OCI-LY7 (cell line): ENCODE results near the gene SLC22A14. TPM values are rescaled to one million over a fixed set of nuclear protein-coding genes. Genes with fewer than 3 reads are reported as not detected.

Experiments used
- BruUV-seq: library from RNA; stranded (reverse); fragments of 400-500 nt; replicated peaks from 2 replicates; lab custom pipeline; 2021; lab: Mats Ljungman, UMichigan
- CTCF ChIA-PET: fragments of 300-600 bp; sonication (Branson Sonifier 250); formaldehyde crosslinking; loops from one replicate; lab custom pipeline; 2022; ENCODE audit warnings: antibody characterized with exemption; ENCODE audit not compliant: unreplicated experiment; lab: Charles Lee
- POLR2A ChIA-PET: fragments of 300-600 bp; sonication (Branson Sonifier 250); formaldehyde crosslinking; loops from one replicate; lab custom pipeline; 2022; ENCODE audit warnings: antibody characterized with exemption; lab: Charles Lee
- DNase-seq: peaks from one replicate; pipeline ENCODE4 v3.0.0-alpha.2; 2015; ENCODE audit warnings: low spot score
- H2AFZ ChIP-seq: fragments of 200-600 bp; sonication (generic), shearing (Covaris generic); 2 replicates; pipeline ENCODE4 v1.6.1; 2014; ENCODE audit warnings: mild to moderate bottlenecking, antibody characterized with exemption, low read length, moderate library complexity
- H3K27ac ChIP-seq: fragments of 200-600 bp; sonication (generic); 2 replicates; pipeline ENCODE4 v1.5.1; 2014; ENCODE audit warnings: mixed run types, low read depth, mild to moderate bottlenecking, moderate library complexity, low read length, inconsistent platforms; ENCODE audit not compliant: poor library complexity, severe bottlenecking
- H3K36me3 ChIP-seq: fragments of 200-600 bp; sonication (generic); 2 replicates; pipeline ENCODE4 v1.6.1; 2014; ENCODE audit warnings: mild to moderate bottlenecking, antibody characterized with exemption, low read length, moderate library complexity, mixed read lengths; ENCODE audit not compliant: insufficient read depth
- H3K4me1 ChIP-seq: fragments of 200-600 bp; sonication (generic); 2 replicates; pipeline ENCODE4 v1.5.1; 2014; ENCODE audit warnings: mild to moderate bottlenecking, low read length; ENCODE audit not compliant: insufficient read depth, poor library complexity, severe bottlenecking
- H3K4me2 ChIP-seq: fragments of 200-600 bp; sonication (generic); 2 replicates; pipeline ENCODE4 v1.6.1; 2014; ENCODE audit warnings: mild to moderate bottlenecking, low read length
- H3K4me3 ChIP-seq: fragments of 200-600 bp; sonication (generic); 2 replicates; pipeline ENCODE4 v1.5.1; 2014; ENCODE audit warnings: mild to moderate bottlenecking, low read depth, low read length; ENCODE audit not compliant: poor library complexity, severe bottlenecking
- H3K79me2 ChIP-seq: fragments of 200-600 bp; sonication (generic); 2 replicates; pipeline ENCODE4 v1.6.1; 2016; ENCODE audit warnings: low read depth, mild to moderate bottlenecking, low read length, moderate library complexity, mixed read lengths; ENCODE audit not compliant: insufficient read depth
- H3K9me2 ChIP-seq: fragments of 200-600 bp; sonication (generic); 2 replicates; pipeline ENCODE4 v1.6.1; 2016; ENCODE audit warnings: mild to moderate bottlenecking, low read length, mixed read lengths; ENCODE audit not compliant: insufficient read depth
- H3K9me3 ChIP-seq: fragments of 200-600 bp; sonication (generic); 2 replicates; pipeline ENCODE4 v1.6.1; 2014; ENCODE audit warnings: mild to moderate bottlenecking, mixed run types, low read length, mixed read lengths
- H4K20me1 ChIP-seq: fragments of 200-600 bp; sonication (generic); 2 replicates; pipeline ENCODE4 v1.6.1; 2014; ENCODE audit warnings: mild to moderate bottlenecking, antibody characterized with exemption, low read length, moderate library complexity, mixed read lengths; ENCODE audit not compliant: insufficient read depth
- CTCF ChIP-seq: fragments of 200-600 bp; sonication (generic); conservative IDR thresholded peaks from 2 replicates; pipeline ENCODE4 v1.5.1; 2014; ENCODE audit warnings: mild to moderate bottlenecking, antibody characterized with exemption, low read length, moderate library complexity, mixed read lengths
- EZH2phosphoT487 ChIP-seq: fragments of 200-600 bp; sonication (generic); IDR thresholded peaks from 2 replicates; pipeline ENCODE4 v1.6.1; 2018; ENCODE audit warnings: low read depth, borderline replicate concordance, mild to moderate bottlenecking, mixed run types, antibody characterized with exemption, low read length, moderate library complexity, mixed read lengths
- intact Hi-C: fragments of 100-400 bp; cut with micrococcal nuclease; formaldehyde crosslinking; loops from one replicate; pipeline ENCODE4 v1.10.0; 2022; ENCODE audit not compliant: unreplicated experiment
- total RNA-seq, 2 experiments: library from RNA; depleted of rRNA in 1 of 2; stranded (reverse); fragments of >200 nt in 1 of 2; shearing (Covaris generic) in 1 of 2; gene quantifications; 2 replicates each; pipeline ENCODE4 v1.2.3, GENCODE V29; 2014 to 2022

Gene SLC22A14
- total RNA-seq, 2 experiments from 2014 or later = not detected

- Histone ChIP-seq H3K9me2 (no peaks in the 10 kb centered on the region), H3K4me1 (no peaks in the 10 kb centered on the region), H3K79me2 (no peaks in the 10 kb centered on the region), H3K9me3 (no peaks in the 10 kb centered on the region), H4K20me1 (no peaks in the 10 kb centered on the region), H3K4me2 (no peak overlapping the region), H3K36me3 (peaks cover 58% of the 10 kb centered on the region), H3K4me3 (no peak overlapping the region), H3K27ac (no peak overlapping the region), H2AFZ (no peak overlapping the region)
- ChIA-PET CTCF (no interaction called here), POLR2A (interaction anchor here (1.2 kb wide), 1 partner anchor 29 kb away, joined by 3 read pairs; no protein-coding TSS in a partner anchor)
- TF ChIP-seq CTCF (no peak), EZH2phosphoT487 (no peak)
- BruUV-seq = no TSS peak
- DNase-seq = no peak
- intact Hi-C loops = no loop called here
Observed at GRCh38 chr3:38254872-38255271, 27.2 kb upstream of the SLC22A14 start.

- no peak overlapping the region for H3K4me2 ChIP-seq
- H3K9me2 ChIP-seq = no peaks in the 10 kb centered on the region
- H4K20me1 ChIP-seq = no peaks in the 10 kb centered on the region
- H2AFZ ChIP-seq = no peak overlapping the region
- BruUV-seq = no TSS peak
- no peak for DNase-seq
- no peak for TF ChIP-seq CTCF
- no peak for TF ChIP-seq EZH2phosphoT487
- intact Hi-C loops = no loop called here
- H3K27ac ChIP-seq = no peak overlapping the region
- CTCF ChIA-PET = no interaction called here
- H3K4me3 ChIP-seq = no peak overlapping the region
- POLR2A ChIA-PET = interaction anchor here (0.7 to 1.2 kb wide), 2 partner anchors 30 to 239 kb away, joined by 3 read pairs; no protein-coding TSS in a partner anchor
- H3K79me2 ChIP-seq = no peaks in the 10 kb centered on the region
- no peaks in the 10 kb centered on the region for H3K9me3 ChIP-seq
- peaks cover 51% of the 10 kb centered on the region for H3K36me3 ChIP-seq
- H3K4me1 ChIP-seq = no peaks in the 10 kb centered on the region
Observed at GRCh38 chr3:38255627-38256026, 26.5 kb upstream of the SLC22A14 start.

GRCh38 chr3:38257583-38257982, 24.5 kb upstream of the SLC22A14 start:
- CTCF ChIA-PET = no interaction called here
- Histone ChIP-seq H4K20me1 (no peaks in the 10 kb centered on the region), H3K4me3 (no peak overlapping the region), H3K4me1 (no peaks in the 10 kb centered on the region), H3K27ac (no peak overlapping the region), H3K9me3 (no peaks in the 10 kb centered on the region), H3K4me2 (no peak overlapping the region), H3K79me2 (no peaks in the 10 kb centered on the region), H3K36me3 (peaks cover 37% of the 10 kb centered on the region), H2AFZ (no peak overlapping the region), H3K9me2 (no peaks in the 10 kb centered on the region)
- intact Hi-C loops = no loop called here
- POLR2A ChIA-PET = interaction anchor here (0.6 kb wide), 1 partner anchor 10 kb away, joined by 3 read pairs; no protein-coding TSS in a partner anchor
- no peak for DNase-seq
- TF ChIP-seq EZH2phosphoT487 (no peak), CTCF (no peak)
- BruUV-seq = no TSS peak
